NCI-H2029 (cell line): ENCODE results near the gene FOXD4L1.
"Not testable (repeated sequence)": the region's sequence is repeated elsewhere in the genome, so short reads cannot be mapped to it uniquely, and the experiment has no call there.

ENCODE experiments used
- DNase-seq: peaks from one replicate; lab custom pipeline; 2025; lab: John Stamatoyannopoulos, UW

Gene FOXD4L1

DNA sequence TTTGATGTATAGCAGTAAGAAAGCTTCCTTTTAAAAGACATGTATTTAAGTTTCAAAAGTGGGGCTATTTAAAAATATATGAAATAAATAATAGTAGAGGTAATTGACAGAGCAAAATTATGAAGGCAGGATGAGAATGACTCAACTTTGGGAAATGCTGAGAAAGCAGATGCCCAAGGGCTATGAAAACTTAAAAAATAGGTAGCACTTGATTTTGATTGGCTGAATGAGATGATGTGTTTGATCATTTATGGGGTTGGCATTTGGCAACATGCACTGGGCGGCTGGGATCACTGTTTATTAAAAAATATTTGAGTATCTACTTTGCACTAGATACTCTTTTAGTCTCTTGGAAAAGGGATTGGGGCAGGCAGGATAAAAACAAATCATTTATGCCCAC is 26.5 kb downstream of the FOXD4L1 start:
- DNase-seq = not testable (repeated sequence)

DNA sequence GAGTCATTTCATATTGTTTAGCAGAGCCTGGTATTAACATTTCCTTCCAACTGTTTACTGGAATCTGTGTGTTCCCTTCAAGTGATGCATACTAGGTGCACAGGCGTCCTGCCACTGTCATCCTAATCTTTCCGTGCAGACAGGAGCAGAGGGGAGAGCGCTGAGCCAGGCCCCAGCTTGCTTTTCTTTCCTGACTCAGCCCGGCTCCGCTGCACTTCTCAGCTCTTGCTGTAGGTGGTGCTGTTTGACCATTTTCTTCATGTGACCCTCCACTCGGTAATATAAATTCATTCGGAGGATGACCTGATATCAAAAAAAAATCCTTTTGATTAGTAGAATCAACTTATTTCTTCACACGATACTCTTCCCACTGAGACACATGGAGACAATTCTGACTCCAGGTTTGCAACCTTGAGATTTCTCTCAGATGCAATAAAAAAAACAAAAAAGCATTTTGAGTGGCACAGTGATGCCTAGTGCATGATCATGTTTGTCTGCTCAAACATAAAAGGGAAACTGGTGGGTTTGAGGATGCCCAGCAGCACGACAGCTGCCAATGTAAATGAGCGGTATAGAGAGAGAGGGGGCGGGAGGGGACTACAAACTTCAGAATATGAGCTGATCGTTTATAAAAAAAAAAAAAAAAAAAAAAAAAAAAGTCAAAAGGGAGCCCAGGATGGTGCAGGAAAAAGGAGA is 29.0 kb downstream of the FOXD4L1 start:
- not testable (repeated sequence) for DNase-seq

DNA sequence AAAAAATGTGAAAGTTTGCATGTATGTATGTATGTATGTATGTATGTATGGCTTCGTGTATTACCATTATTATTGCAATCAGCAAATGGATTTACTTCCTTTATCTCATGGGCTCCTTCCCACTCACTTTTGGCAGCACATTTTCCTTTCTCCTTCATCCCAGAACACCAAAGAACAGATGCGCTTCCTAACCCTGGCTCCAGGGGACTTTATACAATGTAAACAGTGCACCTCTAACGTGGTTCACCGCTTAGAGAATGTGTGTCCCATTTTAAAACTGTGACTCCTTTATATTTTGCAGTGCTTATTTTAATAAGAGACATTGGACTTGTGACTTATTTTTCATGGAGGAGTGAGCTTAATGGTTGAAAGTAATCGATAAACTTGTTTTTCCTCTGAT is 29.7 kb downstream of the FOXD4L1 start:
- DNase-seq = not testable (repeated sequence)

DNA sequence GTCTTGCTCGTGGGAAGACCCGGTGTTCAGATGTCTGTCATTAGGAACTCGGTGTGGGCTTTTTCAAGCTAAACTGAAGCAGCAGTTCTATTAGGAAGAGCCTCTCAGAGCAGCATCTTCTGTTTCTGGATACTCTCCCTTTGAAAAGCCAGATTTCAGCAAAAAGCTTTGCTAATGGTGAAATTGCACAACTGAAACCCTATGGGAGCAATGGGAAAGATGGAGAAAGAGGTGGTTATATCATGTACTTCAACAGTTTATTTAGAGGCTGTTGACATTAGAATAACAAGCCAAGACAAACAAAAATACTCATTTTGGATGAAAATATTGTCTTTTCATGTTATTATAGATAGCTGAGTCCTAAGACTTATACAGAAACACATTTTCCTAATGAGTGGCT is 30.4 kb downstream of the FOXD4L1 start:
- not testable (repeated sequence) for DNase-seq

DNA sequence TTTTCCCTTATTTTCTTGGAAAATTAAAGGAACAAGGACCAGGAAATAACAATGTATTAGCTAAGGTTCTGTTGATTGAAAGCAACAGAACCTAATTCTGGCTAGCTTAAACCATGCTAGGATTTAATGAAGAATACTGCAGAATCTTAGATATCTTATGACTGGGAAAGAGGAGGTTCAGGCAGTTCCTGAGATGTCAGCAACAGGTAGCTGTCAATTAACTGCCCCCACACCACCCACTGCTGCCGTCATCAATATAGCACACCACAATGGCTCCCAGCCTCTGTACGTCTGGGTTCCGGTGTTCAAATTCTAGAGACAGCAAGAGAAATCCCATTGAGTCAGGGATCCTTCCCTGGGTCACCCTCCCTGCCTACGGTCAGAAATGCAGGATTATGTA is 34.5 kb downstream of the FOXD4L1 start:
- DNase-seq = not testable (repeated sequence)

DNA sequence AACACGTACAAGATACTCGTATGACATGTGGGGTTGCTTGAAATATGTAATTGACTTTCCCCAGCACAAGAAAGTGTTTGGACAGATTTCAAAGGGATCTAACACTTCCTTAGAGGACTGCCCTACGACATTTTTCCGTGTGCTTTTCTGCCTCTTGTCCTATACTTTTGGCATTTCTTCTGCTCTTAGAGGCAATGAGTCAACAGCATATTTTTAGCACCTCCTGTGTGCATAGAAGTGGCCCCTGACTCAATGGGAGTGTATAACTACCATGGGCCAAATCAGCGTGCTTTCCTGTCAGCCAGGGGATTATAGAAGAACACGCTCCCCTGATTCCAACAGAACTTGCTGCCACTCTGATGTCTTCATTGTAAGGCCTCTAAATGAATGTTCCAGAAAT is 38.1 kb downstream of the FOXD4L1 start:
- DNase-seq = not testable (repeated sequence)

DNA sequence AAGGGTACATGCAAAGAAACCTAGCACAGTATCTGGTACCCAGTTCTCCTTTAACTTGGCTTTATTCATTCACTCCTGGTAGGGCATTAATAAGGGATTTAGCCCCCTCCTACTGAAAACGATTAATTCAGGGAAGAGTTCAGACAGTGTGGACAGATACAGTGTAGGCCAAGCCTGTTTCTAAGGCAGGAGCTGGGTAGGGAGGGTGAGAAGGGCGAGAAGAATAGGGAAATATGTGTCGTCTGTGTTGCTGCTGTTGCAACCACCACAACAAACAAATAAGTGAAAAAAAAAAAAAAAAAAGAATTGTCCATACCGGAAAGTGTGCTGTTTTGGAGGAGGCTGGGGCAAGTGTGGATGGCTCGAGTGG is 42.4 kb downstream of the FOXD4L1 start:
- not testable (repeated sequence) for DNase-seq

DNA sequence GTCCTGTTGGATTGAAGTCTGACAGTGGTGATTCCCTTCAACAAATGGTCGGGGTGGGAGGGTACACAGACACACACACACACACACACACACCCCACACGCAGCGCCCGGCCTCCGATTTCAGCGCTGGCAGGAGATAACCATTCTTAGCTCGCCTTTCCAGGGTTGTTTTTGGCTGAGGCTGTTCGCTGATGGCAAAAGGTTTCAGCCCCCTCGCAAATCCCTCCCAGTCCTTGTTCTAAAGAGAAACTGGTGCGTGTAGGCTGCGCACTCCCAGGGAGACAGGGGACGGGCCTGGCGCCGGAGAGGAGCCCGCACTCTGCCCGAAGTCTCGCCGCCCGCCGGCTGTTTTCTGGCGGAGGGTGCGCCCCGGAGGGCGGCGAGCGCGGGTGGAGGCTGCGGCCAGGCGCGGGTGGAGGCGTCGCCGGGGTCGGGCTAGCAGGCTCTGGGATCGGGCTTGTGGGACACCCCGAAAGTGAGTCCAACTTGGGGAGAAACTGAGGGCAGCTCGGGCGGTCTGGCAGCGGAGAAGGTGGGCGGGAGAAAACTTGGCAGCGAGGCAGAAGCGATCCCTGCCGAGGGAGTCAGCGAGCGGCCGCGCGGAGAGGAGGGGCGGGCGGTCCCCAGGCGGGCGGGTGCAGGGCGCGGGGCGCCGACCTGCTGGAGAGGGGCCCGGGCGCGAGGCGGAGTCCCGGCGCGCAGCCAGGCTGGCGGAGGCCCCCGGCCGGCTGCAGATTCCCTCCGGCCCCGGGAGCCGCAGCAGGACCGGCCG is 42.9 kb downstream of the FOXD4L1 start:
- not testable (repeated sequence) for DNase-seq

DNA sequence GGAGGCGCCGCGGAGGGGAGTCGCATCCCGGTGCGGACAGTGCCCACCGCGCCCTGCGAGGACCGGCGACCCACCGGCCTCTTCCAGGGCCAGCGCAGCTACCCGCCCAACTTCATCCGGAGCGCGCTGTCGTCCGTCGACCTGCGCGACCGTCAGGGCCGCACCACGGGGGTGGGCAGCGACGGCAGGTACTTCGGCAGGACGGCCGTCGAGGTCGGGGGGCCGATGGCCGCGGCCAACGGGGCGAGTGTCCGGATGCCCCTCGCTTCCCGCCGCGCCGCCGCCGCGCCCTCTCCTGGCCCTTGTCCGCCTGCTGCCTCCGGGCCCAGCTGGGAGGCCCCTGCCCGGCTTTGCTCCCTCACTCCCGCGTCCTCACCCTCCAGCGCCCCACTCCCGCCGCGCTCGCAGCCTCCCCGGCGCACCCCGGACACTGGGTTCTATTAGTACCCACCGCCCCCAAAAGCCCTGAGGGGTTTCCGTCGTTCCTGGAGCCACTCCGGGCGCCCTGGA is 43.6 kb downstream of the FOXD4L1 start:
- not testable (repeated sequence) for DNase-seq

DNA sequence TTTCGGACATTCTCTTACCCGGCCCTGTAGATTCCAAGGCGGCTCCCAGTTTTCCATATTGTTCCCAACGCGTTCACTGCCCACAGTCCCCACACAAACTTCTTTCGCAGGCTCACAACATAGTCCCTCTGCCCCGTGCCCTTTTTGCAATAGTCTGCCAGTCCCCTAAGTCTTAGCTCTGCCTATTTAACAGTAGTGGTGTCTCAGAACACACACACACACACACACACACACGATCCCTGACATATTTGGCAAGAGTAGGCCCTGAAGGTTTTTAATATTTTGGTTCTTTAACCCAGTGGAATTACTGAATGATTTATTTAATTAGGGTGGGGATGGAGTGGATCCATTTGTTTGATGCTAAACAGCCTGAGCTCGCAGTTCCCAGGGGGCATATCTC is 44.1 kb downstream of the FOXD4L1 start:
- DNase-seq = not testable (repeated sequence)
